ENCODE data around the gene BLOC1S2.
"Not testable (repeated sequence)": the region's sequence is repeated elsewhere in the genome, so short reads cannot be mapped to it uniquely, and the experiment has no call there.

Gene BLOC1S2

DNA sequence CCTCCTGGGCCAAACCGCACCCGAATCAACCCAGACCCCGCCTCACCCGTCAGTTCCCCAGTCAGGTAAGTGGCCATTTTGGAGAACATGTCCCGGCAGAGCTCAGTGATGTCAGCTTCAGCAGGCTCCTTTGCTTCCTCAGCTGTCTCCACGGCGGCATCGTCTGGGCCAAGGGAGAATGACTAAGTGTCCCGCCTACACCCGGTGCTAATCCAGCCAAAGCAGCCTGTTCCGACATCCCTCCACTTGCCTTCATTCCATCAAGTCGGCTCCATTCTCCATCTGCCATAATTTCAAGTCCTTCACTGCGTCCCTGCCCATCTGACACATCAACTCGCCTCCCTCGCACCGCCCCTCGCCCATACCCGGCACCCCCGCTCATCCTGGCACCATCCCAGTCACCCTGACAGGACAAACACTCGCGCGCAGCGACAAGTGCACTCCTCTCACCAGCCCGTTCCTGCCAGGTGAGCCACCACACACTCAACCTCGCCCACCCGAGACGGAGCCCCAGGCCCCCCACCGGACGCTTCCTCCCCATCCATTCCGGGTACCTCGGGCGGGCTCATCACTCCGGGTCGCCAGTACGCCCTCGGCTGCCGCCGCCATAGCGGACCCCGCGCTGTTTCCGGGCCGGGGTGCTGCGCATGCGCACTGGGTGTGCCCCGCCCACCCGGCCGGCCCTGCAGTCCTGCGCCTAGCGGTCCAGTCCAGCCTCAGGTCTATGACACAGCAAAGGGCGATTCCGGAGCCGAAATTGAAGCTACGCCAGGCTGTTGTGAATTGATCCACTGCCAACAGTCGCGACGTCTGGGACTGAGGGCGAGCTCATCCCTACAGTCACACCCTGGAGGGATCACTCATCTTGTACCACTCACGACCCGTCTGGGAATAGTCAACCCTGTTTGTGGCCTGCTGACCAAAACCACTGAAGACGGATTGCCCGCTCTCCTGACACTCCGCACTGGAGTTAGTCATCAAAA, at the start of gene BLOC1S2:
Gene BLOC1S2, minus strand, starts transcription at position 630 of the 983 bp plus-strand sequence. Its CDS starts 21 bp downstream, at position 609.
- peak; percentile 87 for DNase-seq

DNA sequence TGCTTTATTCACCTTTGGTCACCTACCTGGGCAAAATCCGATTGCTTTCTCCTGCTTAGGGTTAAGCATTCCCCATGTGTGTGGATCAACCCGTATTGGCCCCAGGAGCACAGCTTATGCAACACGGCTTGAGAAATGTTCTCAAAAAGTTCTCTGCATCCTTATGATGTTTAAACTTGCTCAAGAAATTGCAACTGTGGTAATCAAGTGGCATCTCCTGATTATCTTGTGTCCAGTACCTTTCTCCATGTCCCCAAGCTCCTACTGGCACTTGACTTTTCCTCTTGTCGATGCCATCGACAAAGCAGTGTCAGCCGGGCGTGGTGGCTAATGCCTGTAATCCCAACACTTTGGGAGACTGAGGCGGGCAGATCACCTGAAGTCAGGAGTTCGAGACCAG, 48.3 kb upstream of the BLOC1S2 start:
- no peak for DNase-seq

GRCh38 chr10:100333661-100334440, 47.4 kb upstream of the BLOC1S2 start:
- DNase-seq: no peak

DNA sequence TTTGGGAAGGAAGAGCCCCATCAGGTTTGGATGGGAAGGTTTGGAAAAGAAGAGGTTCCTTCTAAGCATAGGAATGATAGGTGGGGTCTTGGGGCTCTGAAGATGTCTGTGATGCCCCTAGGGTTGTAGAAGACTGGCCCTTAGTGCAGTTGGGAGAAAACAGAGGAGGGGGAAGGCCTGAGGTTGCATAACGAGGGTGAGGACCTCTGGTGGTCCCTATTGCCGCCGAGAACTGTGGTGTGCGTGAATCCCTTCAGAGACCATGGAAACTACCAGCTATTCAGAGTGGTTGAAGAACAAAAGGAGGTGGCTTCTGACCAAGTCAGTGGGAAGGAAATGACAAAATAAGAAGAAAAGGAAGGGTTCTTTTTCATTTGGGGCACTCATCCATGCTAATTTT, 46.6 kb upstream of the BLOC1S2 start:
- no peak for DNase-seq

DNA sequence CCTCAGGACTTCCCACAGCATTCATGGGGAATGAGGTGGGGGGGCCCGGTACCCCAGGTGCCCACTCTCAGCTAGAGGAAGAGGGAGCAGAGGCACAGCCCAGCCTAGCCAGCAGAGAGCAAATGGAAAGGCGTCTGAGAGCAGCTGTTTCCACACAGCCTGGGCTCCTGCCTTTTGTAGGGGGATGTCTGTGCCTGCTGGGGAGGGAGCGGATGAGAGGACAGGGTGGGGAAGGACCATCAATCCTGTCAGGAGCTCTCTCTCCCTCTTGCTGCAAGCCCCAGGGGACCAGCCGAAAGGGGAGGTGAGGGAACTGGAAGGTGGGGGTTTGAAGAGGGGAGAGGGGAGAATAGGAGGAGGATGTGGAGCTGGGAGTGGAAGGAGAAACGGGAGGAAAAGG, 43.6 kb upstream of the BLOC1S2 start, which contains the start of gene PKD2L1:
Gene PKD2L1, minus strand, starts transcription at position 150 of the 400 bp plus-strand sequence. Its CDS starts 125 bp downstream, at position 25.
- no peak for DNase-seq

DNA sequence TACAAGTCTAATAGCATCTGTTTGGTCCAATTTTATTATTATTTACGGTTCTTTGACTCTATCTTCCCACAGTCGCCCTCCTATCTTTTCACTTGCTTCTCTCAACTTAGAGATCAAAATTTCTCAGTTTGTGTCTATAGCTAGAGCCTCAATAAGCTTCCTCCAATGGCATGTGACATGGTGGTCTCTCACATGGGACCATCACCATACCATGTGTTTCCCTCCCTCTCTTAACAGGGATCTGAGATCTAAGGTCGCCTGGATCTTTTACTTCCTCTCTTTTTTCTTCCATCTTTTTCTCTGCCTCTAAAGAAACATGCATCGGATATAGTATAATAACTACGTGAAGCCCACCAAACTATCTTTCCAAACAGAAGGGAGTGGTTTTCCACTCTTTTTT, 41.7 kb upstream of the BLOC1S2 start:
- DNase-seq: no peak

GRCh38 chr10:100327718-100328009, 41.2 kb upstream of the BLOC1S2 start:
- DNase-seq: no peak

DNA sequence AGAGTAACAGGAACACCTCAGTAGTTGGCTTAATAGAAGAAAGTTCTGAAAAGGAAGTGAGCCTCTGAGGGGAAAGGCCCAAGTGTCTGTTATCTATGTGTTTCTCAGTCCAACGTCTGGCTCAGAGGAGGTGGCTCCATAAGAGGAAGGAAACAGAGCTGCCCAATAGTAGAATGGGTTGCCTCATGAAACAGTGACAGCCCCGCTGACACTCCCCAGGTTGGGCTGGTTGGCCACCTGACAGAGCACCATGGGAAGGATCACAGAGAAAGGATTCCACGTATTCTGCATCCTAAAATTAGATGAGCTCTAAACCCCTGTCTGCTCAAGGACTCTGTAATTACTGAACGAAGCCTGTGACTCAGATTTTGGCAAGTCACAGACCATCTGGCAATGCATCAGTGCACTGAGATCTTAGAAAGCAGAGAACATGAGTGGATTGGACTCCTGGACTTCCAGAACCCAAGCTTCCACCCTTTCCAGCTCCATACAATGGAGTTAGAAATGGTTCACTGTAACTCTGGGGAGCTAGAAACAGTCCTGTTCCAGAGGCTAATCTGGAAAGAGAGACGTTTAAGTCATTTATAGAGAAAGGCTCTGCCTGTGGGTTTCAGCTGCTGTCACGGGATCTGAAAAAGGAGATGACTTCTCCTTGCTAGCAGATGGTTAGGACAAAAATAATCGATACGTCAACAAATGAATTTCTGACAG, 40.7 kb upstream of the BLOC1S2 start:
- DNase-seq: peak; percentile 74

DNA sequence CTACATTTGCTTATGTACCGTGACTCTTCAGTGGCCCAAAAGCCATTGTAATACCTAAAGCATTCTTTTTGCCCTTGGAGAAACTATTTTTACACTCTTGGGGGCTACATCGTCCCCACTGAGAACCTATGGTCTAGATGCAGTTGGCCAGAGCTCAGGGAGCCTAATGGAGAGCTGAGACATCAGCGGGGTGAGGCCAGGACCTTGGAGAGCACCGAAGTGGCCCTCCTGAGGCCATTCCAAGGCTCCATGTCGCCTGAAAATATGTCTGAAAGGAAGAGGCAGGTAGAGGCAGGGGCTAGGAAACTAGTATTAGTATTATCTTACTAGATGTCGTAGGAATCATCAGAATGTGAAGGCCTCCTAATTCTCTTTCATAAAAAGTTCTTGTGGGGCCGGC, 38.7 kb upstream of the BLOC1S2 start:
- peak; percentile 51 for DNase-seq

DNA sequence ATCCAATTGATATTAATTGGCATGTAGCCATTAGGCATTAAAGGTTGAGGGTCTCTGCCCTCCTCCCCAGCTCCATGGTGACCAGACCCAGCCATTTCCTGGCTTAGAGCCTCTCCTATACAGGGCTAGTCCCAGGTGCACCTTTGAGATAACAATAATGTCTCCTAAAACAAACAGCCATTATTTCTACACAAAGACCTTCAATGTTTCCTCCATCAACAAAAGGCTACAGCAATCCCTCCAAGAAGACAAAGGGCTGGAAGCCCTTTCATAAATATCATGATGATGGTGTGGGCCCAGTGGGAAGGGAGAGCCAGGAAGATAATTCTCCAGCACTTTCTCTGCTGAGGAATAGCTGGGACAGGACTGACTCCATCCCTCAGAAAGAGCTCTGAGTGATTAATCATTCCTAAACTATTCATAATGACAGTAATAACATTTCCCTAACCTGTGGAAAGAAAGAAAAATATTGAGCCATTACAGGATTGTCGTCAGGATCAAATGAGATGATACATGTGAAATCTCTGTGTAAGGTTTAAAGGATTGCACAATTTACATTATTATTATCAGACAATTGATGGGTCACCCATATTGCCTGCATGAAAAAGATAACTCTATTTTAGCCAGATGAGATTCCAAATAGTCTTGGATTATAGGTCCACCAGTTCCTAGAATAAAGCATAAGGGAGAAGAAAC, 33.4 kb upstream of the BLOC1S2 start:
- DNase-seq: no peak

GRCh38 chr10:100318207-100318606, 31.7 kb upstream of the BLOC1S2 start:
- DNase-seq: no peak

DNA sequence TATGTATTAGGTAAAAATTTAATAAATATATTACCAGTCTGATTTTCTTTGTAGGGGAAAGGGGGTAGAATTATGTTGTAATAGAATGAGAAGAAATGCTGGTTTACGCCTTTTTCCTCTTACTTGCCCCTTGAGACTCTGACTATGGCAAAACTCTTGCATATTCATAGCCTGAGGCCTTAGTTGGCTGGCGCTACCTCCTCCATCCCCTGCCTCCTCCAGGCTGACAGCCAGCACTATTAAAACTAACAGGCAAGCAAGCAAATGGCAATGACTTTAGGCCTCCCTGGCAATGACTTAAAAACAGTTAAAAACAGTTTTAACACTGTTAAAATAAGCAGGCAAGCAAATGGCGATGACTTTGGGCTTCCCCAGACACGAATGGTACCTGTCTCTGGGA, 29.1 kb upstream of the BLOC1S2 start:
- no peak for DNase-seq

GRCh38 chr10:100311298-100311697, 24.8 kb upstream of the BLOC1S2 start:
- no peak for DNase-seq

DNA sequence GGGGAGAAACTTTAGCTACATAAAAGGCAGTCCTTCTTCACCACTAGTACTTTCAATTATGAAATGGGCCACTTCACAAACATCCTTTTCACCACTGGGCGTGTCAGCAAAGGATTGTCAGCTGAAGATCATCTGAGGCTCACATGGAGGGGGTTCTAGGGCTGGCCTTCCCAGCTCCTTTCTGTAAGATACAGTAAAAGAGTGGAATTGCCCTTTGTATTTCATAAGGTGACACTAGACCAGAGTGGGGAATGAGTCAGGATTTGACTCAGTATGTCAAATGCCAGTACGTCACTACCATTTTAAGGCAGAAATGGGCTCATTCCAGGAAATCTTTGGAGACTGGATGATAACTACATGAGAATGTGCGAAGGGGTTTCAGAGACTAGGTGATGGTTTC, 21.2 kb upstream of the BLOC1S2 start:
- no peak for DNase-seq

GRCh38 chr10:100306861-100307260, 20.4 kb upstream of the BLOC1S2 start:
- DNase-seq: no peak

DNA sequence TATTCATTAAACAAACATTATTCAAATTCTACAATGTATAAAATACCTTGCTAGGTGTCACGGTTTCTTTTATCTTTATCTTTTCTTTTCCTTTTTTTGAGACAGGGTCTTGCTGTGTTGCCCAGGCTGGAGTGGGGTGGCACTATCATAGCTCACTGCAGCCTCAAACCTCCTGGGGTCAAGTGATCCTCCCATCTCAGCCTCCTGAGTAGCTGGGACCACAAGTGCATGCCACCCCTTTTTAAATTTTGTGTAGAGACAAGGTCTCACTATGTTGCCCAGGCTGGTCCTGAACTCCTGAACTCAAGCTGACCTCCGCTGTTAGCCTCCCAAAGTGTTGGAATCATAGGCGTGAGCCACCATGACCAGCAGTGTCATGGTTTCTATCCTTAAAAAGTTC, 17.9 kb upstream of the BLOC1S2 start:
- DNase-seq: no peak

GRCh38 chr10:100303724-100304319, 17.3 kb upstream of the BLOC1S2 start:
- DNase-seq: peak; percentile 77

DNA sequence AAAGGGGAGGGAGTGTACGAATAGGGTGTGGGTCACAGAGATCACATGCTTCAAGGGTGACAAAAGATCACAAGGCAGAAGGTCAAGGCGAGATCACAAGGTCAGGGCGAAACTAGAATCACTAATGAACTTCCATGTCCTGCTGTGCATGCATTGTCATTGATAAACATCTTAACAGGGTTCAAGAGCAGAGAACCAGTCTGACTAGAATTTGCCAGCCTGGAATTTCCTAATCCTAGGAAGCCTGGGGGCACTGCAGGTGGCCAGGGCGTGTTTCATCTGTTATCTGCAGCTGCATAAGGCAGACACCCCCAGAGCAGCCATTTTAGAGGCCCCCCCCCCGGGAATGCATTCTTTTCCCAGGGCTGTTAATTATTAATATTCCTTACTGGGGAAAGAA, 14.6 kb upstream of the BLOC1S2 start:
- not testable (repeated sequence) for DNase-seq

DNA sequence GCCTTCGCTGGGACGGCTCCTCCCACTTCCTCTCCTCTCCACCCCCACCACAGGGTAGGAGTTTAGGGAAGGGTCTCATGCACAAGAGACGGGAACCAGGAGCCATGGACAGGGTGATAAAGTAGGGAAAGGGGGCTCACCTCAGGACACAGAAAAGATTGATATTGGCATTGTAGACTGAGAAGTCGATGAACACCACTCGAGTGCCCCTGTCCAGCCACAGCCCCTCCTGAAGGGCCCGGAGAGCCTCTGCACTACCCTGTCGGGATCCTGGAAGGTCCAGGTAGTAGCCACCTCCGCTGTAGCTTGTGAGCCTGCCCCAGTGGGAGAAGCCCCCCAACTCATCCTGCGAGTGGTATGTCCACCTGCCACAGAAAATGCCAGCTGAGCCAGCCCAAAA, 10.8 kb upstream of the BLOC1S2 start:
- DNase-seq: no peak

DNA sequence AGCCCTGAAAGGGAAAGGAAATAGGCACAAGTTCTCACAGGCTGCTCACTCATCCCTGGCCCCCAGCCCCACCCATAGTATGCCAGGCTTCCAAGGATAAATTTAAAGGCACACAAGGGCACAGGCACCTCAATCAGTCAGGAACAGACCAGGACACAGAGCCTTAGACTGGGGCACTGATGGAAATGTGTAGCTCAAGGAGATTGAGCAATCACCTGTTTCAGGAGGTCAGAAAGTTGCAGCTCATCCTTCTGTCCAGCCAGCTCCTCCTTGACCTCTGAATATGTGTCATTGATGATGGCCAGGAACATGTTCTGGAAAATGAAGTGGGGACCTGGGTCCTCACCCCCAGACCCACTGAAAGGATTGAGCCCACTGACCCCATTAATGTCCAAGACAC, 6.6 kb upstream of the BLOC1S2 start:
- DNase-seq: no peak

- DNase-seq: not testable (repeated sequence)
These were observed 5.8 kb upstream of the BLOC1S2 start for GRCh38 chr10:100292300-100292699.

GRCh38 chr10:100291356-100291755, 4.9 kb upstream of the BLOC1S2 start:
- DNase-seq: no peak

Data from hematopoietic multipotent progenitor cell treated with erythropoietin and hydrocortisone succinate and interleukin-3 and kit ligand, for 6 days (in vitro differentiated cells).